Measurements from ENCODE around the gene ANKRD23. TPM values are rescaled to one million over a fixed set of nuclear protein-coding genes. Genes with fewer than 3 reads are reported as not detected.
A peak's percentile ranks its signal among the peaks of the same experiment; 100 is the strongest.

Gene ANKRD23
- total RNA-seq, 2 experiments from 2014 or later = 6.5 to 6.7 TPM

GRCh38 chr2:96795076-96795475 lies 48.7 kb downstream of the ANKRD23 start:
- intact Hi-C loops (cut with micrococcal nuclease; ENCODE audit: unreplicated experiment) = no loop called here
- Histone ChIP-seq H3K4me1 (ENCODE audit: insufficient read depth, low read length, poor library complexity, severe bottlenecking) (no peaks in the 10 kb centered on the region), H3K36me3 (ENCODE audit: insufficient read depth, low read length) (no peaks in the 10 kb centered on the region; the same call in 1 of the 2 replicates), H3K9me2 (ENCODE audit: insufficient read depth, low read length) (no peaks in the 10 kb centered on the region), H3K4me2 (ENCODE audit: low read length) (no peak overlapping the region), H2AFZ (ENCODE audit: low read length) (no peak overlapping the region), H3K27ac (ENCODE audit: low read depth, low read length, poor library complexity, severe bottlenecking) (no peak overlapping the region), H3K4me3 (ENCODE audit: low read depth, low read length, poor library complexity, severe bottlenecking) (no peak overlapping the region), H3K9me3 (ENCODE audit: low read length) (no peaks in the 10 kb centered on the region), H4K20me1 (ENCODE audit: insufficient read depth, low read length) (no peaks in the 10 kb centered on the region), H3K79me2 (ENCODE audit: insufficient read depth, low read depth, low read length) (no peaks in the 10 kb centered on the region)
- ChIA-PET POLR2A (no interaction called here), CTCF (ENCODE audit: unreplicated experiment) (no interaction called here)
- no TSS peak for BruUV-seq (replicated peaks)
- DNase-seq (ENCODE audit: low spot score) = no peak
- TF ChIP-seq CTCF (conservative IDR thresholded peaks at IDR 0.05; ENCODE audit: low read length) (no peak), EZH2phosphoT487 (IDR thresholded peaks at IDR 0.05; ENCODE audit: borderline replicate concordance, low read depth, low read length) (no peak)

- CTCF ChIA-PET (ENCODE audit: unreplicated experiment) = interaction anchor here (0.8 kb wide), 1 partner anchor 31 kb away, joined by 3 read pairs; no protein-coding TSS in a partner anchor
Measured at GRCh38 chr2:96792772-96793749, 50.8 kb downstream of the ANKRD23 start.

More at GRCh38 chr2:96792772-96793749, 50.8 kb downstream of the ANKRD23 start:
- H3K4me2 ChIP-seq (ENCODE audit: low read length) = no peak overlapping the region
- H3K27ac ChIP-seq (ENCODE audit: low read depth, low read length, poor library complexity, severe bottlenecking) = no peak overlapping the region
- POLR2A ChIA-PET = interaction anchor here (0.6 kb wide), 1 partner anchor 8 kb away, joined by 3 read pairs; no protein-coding TSS in a partner anchor
- TF ChIP-seq EZH2phosphoT487 (IDR thresholded peaks at IDR 0.05; ENCODE audit: borderline replicate concordance, low read depth, low read length) (no peak), CTCF (conservative IDR thresholded peaks at IDR 0.05; ENCODE audit: low read length) (peak; percentile 32; the same call in 1 of the 2 replicates)
- no peak overlapping the region for H3K4me3 ChIP-seq (ENCODE audit: low read depth, low read length, poor library complexity, severe bottlenecking)
- BruUV-seq (replicated peaks) = no TSS peak
- H2AFZ ChIP-seq (ENCODE audit: low read length) = no peak overlapping the region
- intact Hi-C loops (cut with micrococcal nuclease; ENCODE audit: unreplicated experiment) = no loop called here
- H3K9me3 ChIP-seq (ENCODE audit: low read length) = no peaks in the 10 kb centered on the region
- no peaks in the 10 kb centered on the region for H3K79me2 ChIP-seq (ENCODE audit: insufficient read depth, low read depth, low read length)
- no peaks in the 10 kb centered on the region for H3K4me1 ChIP-seq (ENCODE audit: insufficient read depth, low read length, poor library complexity, severe bottlenecking)
- no peaks in the 10 kb centered on the region for H4K20me1 ChIP-seq (ENCODE audit: insufficient read depth, low read length)
- H3K36me3 ChIP-seq (ENCODE audit: insufficient read depth, low read length) = no peaks in the 10 kb centered on the region
- no peak for DNase-seq (ENCODE audit: low spot score)
- H3K9me2 ChIP-seq (ENCODE audit: insufficient read depth, low read length) = no peaks in the 10 kb centered on the region

Data from OCI-LY7 (cell line).